ENCODE measurements around the gene CXCL16.

CXCL16 gene

GRCh38 chr17:4750606-4751005 lies 10.9 kb upstream of the CXCL16 start:
- DNase-seq = no peak

GRCh38 chr17:4748686-4749085 lies 9.0 kb upstream of the CXCL16 start:
- DNase-seq = no peak

- no peak for DNase-seq
These were observed 8.1 kb upstream of the CXCL16 start for GRCh38 chr17:4747847-4748246.

GRCh38 chr17:4744999-4745969 lies 5.6 kb upstream of the CXCL16 start:
- DNase-seq = no peak

- DNase-seq = no peak
These were observed 4.2 kb upstream of the CXCL16 start for GRCh38 chr17:4743898-4744297.

- DNase-seq = no peak
These were observed 3.5 kb upstream of the CXCL16 start for GRCh38 chr17:4743216-4743615.

- DNase-seq = no peak
These were observed 2.9 kb upstream of the CXCL16 start for GRCh38 chr17:4742629-4743028.

GRCh38 chr17:4742133-4742532 lies 2.4 kb upstream of the CXCL16 start:
- DNase-seq = no peak

- no peak for DNase-seq
These were observed 1.8 kb upstream of the CXCL16 start for GRCh38 chr17:4741544-4741943.

- no peak for DNase-seq
These were observed 856 bp upstream of the CXCL16 start for GRCh38 chr17:4740584-4740983.

- DNase-seq = no peak
These were observed 260 bp upstream of the CXCL16 start for GRCh38 chr17:4740025-4740351.

GRCh38 chr17:4738136-4739121 lies 1.3 kb downstream of the CXCL16 start:
- no peak for DNase-seq

- DNase-seq = no peak
These were observed 3.7 kb downstream of the CXCL16 start for GRCh38 chr17:4735876-4736651.

- no peak for DNase-seq
These were observed 4.8 kb downstream of the CXCL16 start for GRCh38 chr17:4734857-4735475.

GRCh38 chr17:4733073-4733531 lies 6.6 kb downstream of the CXCL16 start:
- DNase-seq = no peak

GRCh38 chr17:4728124-4728523 lies 11.6 kb downstream of the CXCL16 start:
- peak; percentile 45 for DNase-seq

- DNase-seq = no peak
These were observed 13.9 kb downstream of the CXCL16 start for GRCh38 chr17:4725646-4726310.

GRCh38 chr17:4724650-4725049 lies 15.1 kb downstream of the CXCL16 start:
- DNase-seq = no peak

- DNase-seq = no peak
These were observed 17.0 kb downstream of the CXCL16 start for GRCh38 chr17:4722678-4723240.

GRCh38 chr17:4721203-4722135 lies 18.3 kb downstream of the CXCL16 start:
- DNase-seq = no peak

Measured in activated CD4-positive, alpha-beta T cell treated with anti-CD3 and anti-CD28 coated beads for 48 hours (primary cell).